SK-N-SH (cell line): ENCODE data around the gene ACVR1B. TPM values are rescaled to one million over a fixed set of nuclear protein-coding genes. Genes with fewer than 3 reads are reported as not detected.

Experiments
- CTCF ChIA-PET: fragments of 300-600, 350-600 bp; formaldehyde crosslinking; extraction: SDS; loops from one replicate; lab custom pipeline; 2021; lab: Yijun Ruan, JAX
- POLR2A ChIA-PET: fragments of 350-600 bp; sonication (Branson Sonifier 250); formaldehyde crosslinking; extraction: SDS; loops from one replicate; lab custom pipeline; 2020; ENCODE audit warnings: antibody characterized with exemption, inconsistent platforms; lab: Yijun Ruan, JAX
- DNase-seq: peaks from one replicate; pipeline ENCODE4 v3.0.0; 2012
- H2AFZ ChIP-seq: fragments of 200-600 bp; sonication (generic); 2 replicates; pipeline ENCODE4 v1.8.1; 2016; ENCODE audit warnings: antibody characterized with exemption, mild to moderate bottlenecking, low read depth
- H3F3A ChIP-seq: fragments of 200-600 bp; sonication (generic); replicated peaks from 2 replicates; pipeline ENCODE3; 2016; ENCODE audit warnings: antibody characterized with exemption, mild to moderate bottlenecking; ENCODE audit not compliant: insufficient read depth
- H3K27ac ChIP-seq, 2 experiments: fragments of 200-500 bp in 1 of 2; fragments of 200-600 bp in 1 of 2; sonication (Bioruptor generic) in 1 of 2; sonication (generic), shearing (Covaris generic) in 1 of 2; 2 replicates each; pipeline versions ENCODE4 v1.5.1 to v1.6.1; 2014 to 2016; ENCODE audit warnings: low read depth in 2 of 2, inconsistent platforms in 1 of 2, low read length in 1 of 2, mild to moderate bottlenecking in 1 of 2, mixed read lengths in 1 of 2
- H3K27me3 ChIP-seq: fragments of 200-600 bp; sonication (generic), shearing (Covaris generic); 2 replicates; pipeline ENCODE4 v1.6.1; 2016; ENCODE audit warnings: mixed run types; ENCODE audit not compliant: insufficient read depth
- H3K36me3 ChIP-seq, 2 experiments: fragments of 200-500 bp in 1 of 2; fragments of 200-600 bp in 1 of 2; sonication (Bioruptor generic) in 1 of 2; sonication (generic) in 1 of 2; replicated peaks in 1 of 2; 2 replicates each; pipeline versions ENCODE3 to v1.5.1; 2014 to 2016; ENCODE audit warnings: low read length in 1 of 2, mild to moderate bottlenecking in 1 of 2; ENCODE audit not compliant: insufficient read depth in 2 of 2, control insufficient read depth in 1 of 2
- H3K4me1 ChIP-seq, 2 experiments: fragments of 200-500 bp in 1 of 2; fragments of 200-600 bp in 1 of 2; sonication (Bioruptor generic) in 1 of 2; sonication (generic), shearing (Covaris generic) in 1 of 2; 2 replicates each; pipeline versions ENCODE4 v1.5.1 to v1.6.1; 2014 to 2016; ENCODE audit warnings: low read depth in 1 of 2, low read length in 1 of 2, mixed run types in 1 of 2; ENCODE audit not compliant: insufficient read depth in 2 of 2, control insufficient read depth in 1 of 2
- H3K4me2 ChIP-seq: fragments of 200-600 bp; sonication (generic), shearing (Covaris generic); 2 replicates; pipeline ENCODE4 v1.6.1; 2017; ENCODE audit warnings: mixed run types
- H3K4me3 ChIP-seq, 2 experiments: fragments of 200-500 bp in 1 of 2; fragments of 200-600 bp in 1 of 2; sonication (Bioruptor generic) in 1 of 2; sonication (generic), shearing (Covaris generic) in 1 of 2; 2 replicates each; pipeline versions ENCODE4 v1.5.1 to v1.8.1; 2014 to 2016; ENCODE audit warnings: low read depth in 2 of 2, inconsistent platforms in 1 of 2, low read length in 1 of 2, mild to moderate bottlenecking in 1 of 2, mixed read lengths in 1 of 2, moderate library complexity in 1 of 2
- H3K79me2 ChIP-seq: fragments of 200-600 bp; sonication (generic); 2 replicates; pipeline ENCODE4 v1.8.1; 2017; ENCODE audit warnings: mild to moderate bottlenecking; ENCODE audit not compliant: insufficient read depth
- H3K9ac ChIP-seq: fragments of 200-600 bp; sonication (generic); 2 replicates; pipeline ENCODE4 v1.6.1; 2017; ENCODE audit warnings: mixed run types
- H3K9me2 ChIP-seq: fragments of 200-600 bp; sonication (generic); 2 replicates; pipeline ENCODE4 v1.6.1; 2017; ENCODE audit warnings: mixed run types
- H3K9me3 ChIP-seq: fragments of 200-600 bp; sonication (generic); 2 replicates; pipeline ENCODE4 v1.6.1; 2017; ENCODE audit warnings: mixed run types, mild to moderate bottlenecking, moderate library complexity
- H4K20me1 ChIP-seq: fragments of 200-600 bp; sonication (generic); 2 replicates; pipeline ENCODE4 v1.6.1; 2017; ENCODE audit warnings: mild to moderate bottlenecking, mixed run types; ENCODE audit not compliant: insufficient read depth
- ELF1 ChIP-seq: IDR thresholded peaks from 2 replicates; pipeline ENCODE4 v1.4.0; 2012
- EP300 ChIP-seq, 2 experiments: IDR thresholded peaks; 2 replicates each; pipeline versions ENCODE4 v1.4.0 to v1.6.1; 2012; ENCODE audit warnings: borderline replicate concordance in 1 of 2, low read depth in 1 of 2, low read length in 1 of 2
- FOSL2 ChIP-seq: IDR thresholded peaks from 2 replicates; pipeline ENCODE4 v1.4.0; 2012; ENCODE audit warnings: low read depth, mild to moderate bottlenecking, moderate library complexity, borderline replicate concordance
- FOXM1 ChIP-seq: IDR thresholded peaks from 2 replicates; pipeline ENCODE4 v1.4.0; 2012; ENCODE audit warnings: low read depth, mild to moderate bottlenecking
- GABPA ChIP-seq: IDR thresholded peaks from 2 replicates; pipeline ENCODE4 v1.4.0; 2012; ENCODE audit warnings: low read depth, mild to moderate bottlenecking
- MAX ChIP-seq: IDR thresholded peaks from 2 replicates; pipeline ENCODE4 v1.4.0; 2012; ENCODE audit warnings: low read depth
- MEF2A ChIP-seq: IDR thresholded peaks from 2 replicates; pipeline ENCODE4 v1.4.0; 2012; ENCODE audit warnings: low read depth, borderline replicate concordance
- NRF1 ChIP-seq: IDR thresholded peaks from 2 replicates; pipeline ENCODE4 v1.6.1; 2012; ENCODE audit warnings: low read depth, mild to moderate bottlenecking, low read length
- PBX3 ChIP-seq: IDR thresholded peaks from 2 replicates; pipeline ENCODE4; 2012
- SMC3 ChIP-seq: IDR thresholded peaks from 2 replicates; pipeline ENCODE4 v1.6.1; 2012; ENCODE audit warnings: low read depth, low read length, improper control_type of control experiment
- TCF12 ChIP-seq: IDR thresholded peaks from 2 replicates; pipeline ENCODE4 v1.4.0; 2012
- ZBTB33 ChIP-seq: IDR thresholded peaks from 2 replicates; pipeline ENCODE4 v1.4.0; 2012; ENCODE audit warnings: low read depth, borderline replicate concordance
- WGBS: methylation state at CpG from one replicate; pipeline ENCODE4 v1.1.6; 2017; ENCODE audit warnings: low lambda C conversion rate; 5-methylcytosine and 5-hydroxymethylcytosine counted together
- polyA plus RNA-seq, 3 experiments: library from polyadenylated mRNA; depleted of rRNA; stranded (reverse); fragments of >200 nt; gene quantifications; 2 replicates each; pipeline ENCODE4 v1.2.3, GENCODE V29; 2012

ACVR1B gene
- polyA plus RNA-seq, 1 of the 3 experiments (the other 2 are of a cell fraction) = 12.1 TPM

GRCh38 chr12:51972422-51972812, 20.9 kb downstream of the ACVR1B start:
- Histone ChIP-seq H3F3A (peaks cover 8% of the 10 kb centered on the region), H3K9me2 (no peaks in the 10 kb centered on the region), H3K27ac (peak overlapping the region in 1 of 2 experiments; percentile 22; a peak in 1 of 4 replicates), H3K36me3 (peaks cover 0 to 17% of the 10 kb centered on the region in 2 experiments), H3K4me3 (no peak overlapping the region), H3K79me2 (no peaks in the 10 kb centered on the region), H3K4me1 (peaks cover 31% of the 10 kb centered on the region in 2 experiments; a peak in 3 of 4 replicates), H3K4me2 (no peak overlapping the region), H3K9ac (no peak overlapping the region), H3K9me3 (no peaks in the 10 kb centered on the region), H4K20me1 (peaks cover 10% of the 10 kb centered on the region), H2AFZ (no peak overlapping the region), H3K27me3 (no peaks in the 10 kb centered on the region)
- WGBS = 91% methylated on average over 5 of the region's 5 CpGs
- ChIA-PET POLR2A (no interaction called here), CTCF (interaction anchor here (0.7 to 5.1 kb wide), 12 partner anchors 8 to 135 kb away, joined by 3 to 44 read pairs (median 5); no protein-coding TSS in a partner anchor)
- DNase-seq = no peak
- TF ChIP-seq PBX3 (no peak), FOSL2 (no peak), ZBTB33 (no peak), ELF1 (no peak), EP300 (IDR thresholded peaks at IDR 0.05; ENCODE audit: borderline replicate concordance in 1 of 2, low read depth in 1 of 2, low read length in 1 of 2) (no peak)

- Histone ChIP-seq H2AFZ (no peak overlapping the region), H3K9me2 (no peaks in the 10 kb centered on the region), H3K9me3 (no peaks in the 10 kb centered on the region), H3F3A (peaks cover 8% of the 10 kb centered on the region), H3K4me1 (peaks cover 31% of the 10 kb centered on the region in 2 experiments; a peak in 3 of 4 replicates), H3K4me2 (no peak overlapping the region), H3K4me3 (no peak overlapping the region), H3K9ac (no peak overlapping the region), H3K79me2 (no peaks in the 10 kb centered on the region), H4K20me1 (peaks cover 10% of the 10 kb centered on the region), H3K27ac (no peak overlapping the region; a peak in 1 of 4 replicates), H3K36me3 (peaks cover 0 to 18% of the 10 kb centered on the region in 2 experiments), H3K27me3 (no peaks in the 10 kb centered on the region)
- WGBS = 90% methylated on average over 9 of the region's 9 CpGs
- CTCF ChIA-PET = interaction anchor here (1.0 to 5.1 kb wide), 9 partner anchors 8 to 551 kb away, joined by 3 to 44 read pairs (median 3); no protein-coding TSS in a partner anchor
- DNase-seq = no peak
- POLR2A ChIA-PET = no interaction called here
- TF ChIP-seq NRF1 (no peak), FOXM1 (no peak), EP300 (IDR thresholded peaks at IDR 0.05; ENCODE audit: borderline replicate concordance in 1 of 2, low read depth in 1 of 2, low read length in 1 of 2) (no peak), SMC3 (no peak), GABPA (no peak), TCF12 (no peak), PBX3 (no peak), MAX (no peak), MEF2A (no peak)
These were observed 21.4 kb downstream of the ACVR1B start for GRCh38 chr12:51972849-51973273.
